GM12873 (cell line): ENCODE measurements around the gene CD55.

Source experiments
- CTCF ChIP-seq: IDR thresholded peaks from 2 replicates; pipeline ENCODE4 v1.5.1; 2012; ENCODE audit warnings: low read depth, mild to moderate bottlenecking, moderate library complexity, low read length, control low read depth; ENCODE audit not compliant: insufficient read depth; ENCODE audit errors: missing control alignments

The CD55 gene

DNA sequence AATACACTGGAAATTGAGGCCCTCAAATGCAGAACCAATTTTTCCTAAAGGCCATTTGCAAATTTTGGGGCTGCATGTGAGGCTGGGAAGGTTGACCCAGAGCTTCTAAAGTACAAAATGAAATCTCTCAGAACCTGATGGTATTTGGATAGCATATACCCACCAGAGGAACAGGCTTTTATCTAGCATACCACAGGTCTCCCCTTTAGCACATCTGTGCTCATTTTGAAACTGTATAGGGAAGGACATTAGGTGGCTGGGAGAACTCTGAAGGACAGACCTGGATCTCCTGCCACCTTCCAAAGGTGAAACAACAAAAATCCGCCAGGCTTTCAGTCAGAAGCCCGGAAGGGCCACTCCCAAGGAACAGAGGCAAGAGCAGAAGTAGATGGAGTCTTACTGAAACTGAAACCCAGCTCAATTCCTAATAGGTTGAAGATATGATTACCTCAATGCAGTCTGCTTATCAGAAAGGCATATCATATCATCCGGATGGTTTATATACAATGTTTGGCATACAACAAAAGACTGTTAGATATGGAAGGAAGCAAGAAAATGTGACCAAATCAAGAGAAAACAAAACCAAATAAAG lies 11.6 kb downstream of the CD55 start:
- no peak for TF ChIP-seq CTCF

GRCh38 chr1:207333620-207334019 lies 12.1 kb downstream of the CD55 start:
- TF ChIP-seq CTCF = no peak

- TF ChIP-seq CTCF = no peak
Observed at GRCh38 chr1:207334337-207334736, 12.9 kb downstream of the CD55 start.

- TF ChIP-seq CTCF = no peak
Observed at GRCh38 chr1:207335138-207335537, 13.7 kb downstream of the CD55 start.

DNA sequence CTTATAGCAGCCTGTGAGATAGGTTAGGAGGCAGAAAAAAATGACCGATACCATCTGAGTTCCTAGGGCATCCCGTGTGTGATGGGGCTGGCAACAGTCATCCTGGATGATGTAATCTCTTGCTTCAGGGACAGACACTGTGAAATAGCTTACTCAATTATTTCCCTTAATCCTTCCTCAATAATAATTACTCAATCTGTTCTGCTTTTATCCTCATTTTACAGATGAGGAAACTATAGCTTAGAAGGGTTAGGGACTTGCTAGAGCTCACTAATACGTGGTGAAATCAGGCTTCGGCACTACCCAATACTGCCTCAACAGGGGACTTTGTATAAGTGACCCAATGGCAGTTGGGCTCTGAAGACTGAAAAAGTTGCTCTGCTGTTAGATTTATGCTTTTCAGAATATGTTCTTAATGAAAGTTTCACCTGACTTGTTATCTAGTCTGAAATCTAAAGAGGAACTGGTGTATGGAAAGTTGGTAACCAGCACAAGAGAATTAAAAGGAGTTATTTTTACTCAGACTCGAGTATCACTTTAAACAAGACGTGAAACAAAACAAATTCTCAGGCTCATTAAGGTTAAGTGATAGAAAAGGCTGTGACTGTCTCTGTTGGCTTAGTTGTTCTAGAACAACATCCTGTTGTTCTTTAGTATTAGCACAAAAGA lies 14.4 kb downstream of the CD55 start:
- TF ChIP-seq CTCF = peak; percentile 40

- TF ChIP-seq CTCF = no peak
Observed at GRCh38 chr1:207336559-207337467, 15.3 kb downstream of the CD55 start.

GRCh38 chr1:207342332-207342731 lies 20.9 kb downstream of the CD55 start:
- no peak for TF ChIP-seq CTCF
